DMS53 treated with DMSO at 0.1 percent for 48 hours (cell line): ENCODE data around the gene LIMS1.

Experiments used
- DNase-seq: peaks from one replicate; lab custom pipeline; 2025; ENCODE audit not compliant: unreplicated experiment; lab: John Stamatoyannopoulos, UW

The LIMS1 gene

DNA sequence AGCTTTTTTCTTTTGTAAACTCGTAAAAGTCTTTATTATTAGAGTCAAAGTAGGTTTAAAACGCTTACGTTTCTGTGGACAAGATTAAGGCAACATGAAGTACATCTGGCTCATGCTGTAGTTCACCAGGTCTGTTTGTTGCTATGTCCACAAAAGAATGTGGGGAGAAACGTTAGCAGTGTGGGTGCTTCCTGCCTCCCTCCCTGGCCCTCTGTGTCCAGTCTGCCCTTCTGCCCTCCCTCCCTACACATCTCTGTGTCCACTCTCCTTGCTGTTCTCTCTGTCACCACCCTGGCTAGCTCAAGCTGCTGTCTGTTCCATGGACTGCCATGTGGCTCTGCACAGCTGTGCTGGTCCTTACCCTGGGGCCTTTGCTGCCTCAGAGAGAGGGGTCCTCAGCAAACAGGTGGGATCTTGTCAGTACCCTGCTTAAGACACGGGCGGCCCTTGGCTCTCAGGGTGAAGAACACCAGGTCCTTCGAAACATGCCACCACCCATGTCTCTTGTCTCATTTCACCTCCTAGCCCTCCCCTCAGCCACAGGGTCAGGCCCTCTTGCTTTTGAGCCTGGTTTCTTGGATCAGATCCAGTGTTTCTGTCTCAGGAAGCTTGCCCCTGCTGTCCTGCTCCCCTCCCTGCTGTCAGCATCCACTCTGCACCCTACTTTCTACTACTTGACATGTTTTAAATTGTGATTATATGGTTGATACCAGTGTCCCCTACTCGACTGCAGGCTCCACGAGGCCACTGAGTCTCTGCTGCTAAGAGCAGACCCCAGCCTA lies 79.2 kb downstream of the LIMS1 start:
- DNase-seq, result no peak

DNA sequence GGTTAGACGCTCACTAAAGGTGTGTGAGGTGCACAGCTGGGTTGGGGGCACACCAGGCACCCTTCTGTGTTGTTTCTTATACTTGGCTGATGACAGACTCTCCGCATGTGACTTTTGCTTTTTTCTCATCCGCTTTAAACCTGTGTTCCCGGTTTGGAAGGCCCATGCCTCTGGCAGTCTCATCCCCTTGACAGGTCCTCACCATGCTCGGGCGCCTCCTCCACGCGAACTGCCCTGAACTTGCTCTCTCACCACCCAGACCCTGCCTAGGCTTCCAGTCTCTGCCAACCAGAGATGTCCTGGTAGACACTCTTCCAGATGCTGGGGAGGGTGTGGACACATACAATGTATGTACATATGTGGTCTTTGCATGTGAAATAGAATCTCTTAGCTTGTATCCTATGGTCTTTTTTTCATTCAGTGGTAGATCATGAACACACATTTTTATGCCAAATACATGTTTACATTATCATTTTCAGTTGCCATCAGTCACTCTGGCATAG lies 79.8 kb downstream of the LIMS1 start:
- no peak for DNase-seq

DNA sequence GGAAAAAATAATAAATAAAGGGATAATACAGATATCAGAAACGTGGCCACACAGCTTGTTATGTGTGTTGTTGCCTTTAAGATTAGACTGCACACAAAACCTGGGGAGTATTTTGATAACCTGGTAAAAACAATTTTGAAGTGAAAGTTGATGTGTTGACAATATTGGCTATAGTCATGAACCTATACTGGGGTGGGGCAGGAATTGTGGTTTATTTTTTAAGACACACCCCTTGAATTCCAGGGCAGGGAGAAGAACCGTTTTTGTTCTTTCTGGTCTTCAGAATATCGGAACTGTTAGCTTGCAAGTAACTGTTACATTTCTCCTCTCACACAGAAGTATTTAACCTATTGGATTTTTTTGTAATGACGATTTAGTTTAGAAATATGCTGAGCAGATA lies 80.4 kb downstream of the LIMS1 start:
- DNase-seq, result no peak

DNA sequence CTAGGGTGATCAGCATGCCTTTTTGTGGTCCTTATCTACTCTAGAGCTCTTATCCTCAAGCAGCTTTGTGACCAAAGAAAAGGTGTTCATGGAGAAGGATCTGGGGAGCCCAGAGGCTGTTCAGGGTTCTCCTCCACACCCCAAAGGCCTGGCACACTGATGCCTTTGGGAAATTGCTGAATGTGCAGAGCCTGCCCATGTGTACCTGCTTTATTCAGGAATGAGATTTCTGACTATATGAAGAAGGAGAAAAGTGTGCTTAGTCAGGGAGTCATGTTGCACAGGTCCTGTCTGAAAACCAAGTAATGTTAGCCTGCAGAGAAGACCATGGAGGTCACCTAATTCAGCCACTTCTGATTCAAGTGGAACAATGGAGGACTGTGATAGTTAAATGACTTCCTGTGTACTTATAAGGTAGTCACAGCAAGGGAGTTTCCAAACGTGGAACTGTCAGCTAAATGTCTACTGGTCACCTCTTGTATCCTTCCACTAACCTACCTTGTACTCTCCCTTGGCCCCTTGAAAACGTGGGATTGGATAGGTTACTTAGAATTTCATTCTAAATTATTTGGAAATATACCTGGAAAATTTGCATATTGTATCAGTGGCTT lies 81.3 kb downstream of the LIMS1 start:
- no peak for DNase-seq

DNA sequence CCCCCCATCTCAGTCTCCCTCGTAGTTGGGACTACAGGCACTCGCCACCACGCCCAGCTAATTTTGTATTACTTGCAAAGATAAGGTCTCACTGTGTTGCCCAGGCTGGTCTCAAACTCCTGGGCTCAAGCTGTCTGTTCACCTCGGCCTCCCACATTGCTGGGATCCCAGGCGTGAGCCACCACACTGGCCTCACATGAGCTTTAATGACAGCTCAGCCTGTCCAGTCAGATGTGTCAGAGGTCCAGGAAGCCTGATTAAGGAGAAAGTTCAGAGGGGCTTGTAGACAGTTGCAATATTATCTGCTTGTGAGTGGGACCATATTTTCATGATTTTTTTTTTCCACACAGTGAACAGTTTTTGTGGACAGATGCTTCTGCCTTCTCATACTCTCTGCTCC lies 82.0 kb downstream of the LIMS1 start:
- DNase-seq, result no peak

DNA sequence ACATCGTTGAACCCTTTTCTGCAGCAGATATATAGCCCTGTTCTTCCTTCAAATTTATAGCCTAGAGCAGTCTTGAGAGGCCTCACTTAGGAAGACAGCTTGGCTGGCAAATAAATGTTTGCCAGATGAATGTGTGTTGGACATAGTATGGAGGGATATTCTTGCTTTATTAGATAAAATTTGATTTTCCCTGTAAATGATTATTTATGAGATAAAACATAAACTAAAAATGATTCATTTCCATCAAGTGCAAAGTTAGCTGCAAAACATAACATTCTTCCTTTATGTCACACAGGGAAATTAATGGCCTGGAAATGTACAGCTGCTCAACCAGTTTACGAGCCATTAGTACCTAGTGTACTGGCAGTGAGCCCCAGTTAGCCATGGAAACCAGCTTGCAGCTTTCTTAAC lies 82.5 kb downstream of the LIMS1 start:
- DNase-seq, result no peak

DNA sequence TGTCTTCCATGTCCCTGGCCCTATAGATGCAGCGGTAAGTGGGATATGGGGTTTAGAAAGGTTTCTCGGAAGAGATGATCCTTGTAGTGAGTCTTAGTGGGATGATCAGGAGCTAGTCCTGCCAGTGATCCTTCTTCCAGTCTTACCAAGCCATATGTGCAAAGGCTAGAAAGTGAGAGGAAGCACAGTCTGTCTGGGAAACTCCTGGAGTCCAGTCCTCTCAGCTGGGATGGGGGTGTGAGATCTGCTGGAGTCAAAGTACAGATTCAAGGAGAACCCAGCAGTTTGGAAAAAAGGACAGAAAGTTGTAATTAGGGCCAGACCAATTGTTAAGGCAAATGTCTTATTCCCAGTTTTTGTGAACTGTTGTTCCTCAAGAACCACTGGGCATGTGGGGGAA lies 83.3 kb downstream of the LIMS1 start:
- no peak for DNase-seq

DNA sequence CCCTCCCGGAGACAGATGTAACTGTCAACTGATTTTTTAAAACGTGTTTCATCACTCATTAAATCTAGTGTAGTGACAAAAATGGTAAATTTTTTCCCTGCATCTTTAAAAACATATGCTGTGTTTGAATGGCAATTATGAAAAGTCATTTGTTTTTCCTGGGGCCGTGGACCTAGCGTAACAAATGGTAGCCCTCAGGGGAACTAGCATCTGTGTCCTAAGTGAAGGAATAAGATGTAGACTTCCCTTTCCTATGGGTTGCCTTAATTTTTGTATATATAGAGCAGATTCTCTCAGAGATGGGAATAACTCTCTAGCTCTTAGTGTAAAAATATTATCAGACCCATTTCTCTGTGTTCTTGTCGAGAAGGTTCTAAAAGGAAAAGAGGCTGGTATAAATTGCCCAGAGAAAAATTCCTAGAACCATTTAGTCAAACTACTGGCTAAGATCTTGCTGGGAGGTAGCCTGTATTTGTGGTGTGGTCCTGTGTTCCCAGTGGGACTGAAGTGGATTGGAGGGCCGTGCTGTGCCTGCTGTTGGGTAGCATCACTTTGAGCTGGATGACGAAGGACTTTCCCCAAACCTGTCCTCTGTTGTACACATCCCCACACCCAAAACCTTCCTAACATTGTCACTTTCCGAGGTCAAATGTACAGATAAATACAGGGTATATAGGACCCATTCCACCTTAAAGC lies 85.8 kb downstream of the LIMS1 start:
- DNase-seq, result no peak

DNA sequence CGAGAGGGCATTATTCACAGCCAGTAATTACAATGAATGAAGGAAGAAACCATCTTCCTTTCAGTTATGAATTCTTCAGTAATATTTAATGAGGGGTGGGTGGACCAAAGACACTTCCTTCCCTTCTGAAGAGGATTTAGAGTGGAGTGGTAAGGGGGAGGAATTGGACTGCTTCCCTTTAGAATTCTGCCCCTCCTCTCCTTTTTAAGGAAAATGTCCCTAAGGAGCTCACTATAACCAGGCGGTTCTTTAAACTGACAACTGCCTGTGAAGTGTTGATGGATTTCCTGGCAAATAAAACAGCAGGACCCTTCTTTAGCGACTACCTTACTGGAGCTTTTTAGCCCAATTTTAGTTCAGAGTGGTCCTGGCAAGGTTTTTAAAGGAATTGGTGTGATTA lies 86.4 kb downstream of the LIMS1 start:
- DNase-seq, result no peak

DNA sequence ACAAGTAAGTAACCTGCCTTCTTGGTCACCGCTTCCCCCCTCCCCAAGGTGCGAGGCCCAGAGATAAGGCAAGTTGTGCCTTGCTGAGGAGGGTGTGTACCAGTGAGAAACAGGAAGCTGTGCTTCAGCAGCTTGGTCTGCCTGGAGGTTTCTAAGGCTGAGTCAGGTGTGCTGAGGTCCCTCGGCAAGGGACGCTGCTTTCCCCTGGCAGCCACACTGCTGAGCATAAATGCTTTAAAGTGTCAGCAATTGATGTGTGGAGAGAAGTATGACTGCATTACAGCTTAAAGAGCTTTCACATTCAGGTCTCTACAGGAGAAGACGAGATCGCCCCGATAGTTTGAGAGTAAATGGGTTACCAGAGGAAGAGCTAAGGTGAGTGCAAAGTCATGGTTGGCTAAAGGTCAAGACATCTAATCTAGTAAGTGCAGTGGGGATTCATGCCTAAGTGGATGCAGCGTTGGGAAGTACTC lies 86.9 kb downstream of the LIMS1 start:
- DNase-seq, result peak; percentile 76

DNA sequence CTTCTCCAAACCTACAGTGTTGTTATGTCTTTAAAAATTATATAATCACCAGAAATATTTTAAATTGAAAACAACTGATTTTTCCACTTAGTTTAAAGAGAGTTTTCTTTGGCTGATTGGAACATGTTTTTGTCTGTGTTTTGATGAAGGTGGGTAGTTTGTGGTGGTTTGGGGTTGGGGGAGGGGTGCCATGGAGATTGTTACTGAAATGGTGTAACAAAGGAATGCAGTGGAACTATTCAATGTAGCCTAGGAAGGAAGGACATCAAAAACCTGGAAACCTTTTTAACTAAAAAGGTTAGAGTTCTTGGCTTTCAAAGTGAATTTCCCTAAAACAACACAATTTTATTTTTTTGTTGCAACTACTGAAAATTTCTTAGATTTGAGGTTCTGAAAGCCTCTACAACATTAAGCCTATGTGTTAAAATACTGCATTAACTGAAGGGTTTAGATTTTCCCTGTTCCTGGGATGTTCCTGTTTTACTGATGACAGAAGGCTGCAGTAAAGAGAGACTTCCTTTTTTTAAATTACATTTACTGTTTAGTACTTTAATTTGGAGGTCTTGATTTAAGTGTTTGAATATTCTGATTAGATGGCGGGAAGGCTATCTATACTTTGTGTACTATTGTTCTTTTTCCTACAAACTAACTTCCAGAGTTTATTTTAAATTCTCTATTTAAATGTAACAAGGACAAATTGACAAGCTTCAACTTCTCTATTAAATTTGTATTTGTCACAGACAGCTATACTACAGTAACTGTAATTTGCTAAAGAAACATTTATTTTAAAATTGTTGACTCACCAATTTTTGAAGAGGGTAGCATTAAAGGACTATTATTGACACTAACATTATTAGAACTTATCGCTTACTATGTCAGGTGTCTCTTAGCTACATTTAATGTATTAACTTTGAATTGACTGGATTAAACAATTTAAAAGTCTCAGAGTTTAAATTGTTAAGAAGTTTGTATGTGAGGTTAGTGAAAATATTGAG lies 87.7 kb downstream of the LIMS1 start:
- no peak for DNase-seq

DNA sequence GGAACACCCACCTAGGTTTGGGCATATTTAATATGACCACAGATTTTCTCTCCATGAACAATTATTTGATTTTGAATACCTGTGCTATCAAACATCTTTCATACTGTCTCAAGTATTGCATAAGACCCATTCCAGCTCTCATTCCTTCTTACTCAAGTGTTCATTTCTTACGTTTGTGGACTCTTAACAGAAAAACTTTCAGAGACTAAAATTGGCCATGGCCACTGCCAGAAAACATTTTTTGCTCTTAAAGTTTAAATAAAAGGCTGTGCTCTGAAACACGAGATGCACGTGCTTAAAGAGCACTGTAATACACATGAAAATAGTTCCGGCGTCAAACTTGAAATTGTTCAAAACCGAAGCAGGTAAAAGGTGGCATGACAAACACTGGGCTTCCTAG lies 89.3 kb downstream of the LIMS1 start:
- DNase-seq, result no peak

DNA sequence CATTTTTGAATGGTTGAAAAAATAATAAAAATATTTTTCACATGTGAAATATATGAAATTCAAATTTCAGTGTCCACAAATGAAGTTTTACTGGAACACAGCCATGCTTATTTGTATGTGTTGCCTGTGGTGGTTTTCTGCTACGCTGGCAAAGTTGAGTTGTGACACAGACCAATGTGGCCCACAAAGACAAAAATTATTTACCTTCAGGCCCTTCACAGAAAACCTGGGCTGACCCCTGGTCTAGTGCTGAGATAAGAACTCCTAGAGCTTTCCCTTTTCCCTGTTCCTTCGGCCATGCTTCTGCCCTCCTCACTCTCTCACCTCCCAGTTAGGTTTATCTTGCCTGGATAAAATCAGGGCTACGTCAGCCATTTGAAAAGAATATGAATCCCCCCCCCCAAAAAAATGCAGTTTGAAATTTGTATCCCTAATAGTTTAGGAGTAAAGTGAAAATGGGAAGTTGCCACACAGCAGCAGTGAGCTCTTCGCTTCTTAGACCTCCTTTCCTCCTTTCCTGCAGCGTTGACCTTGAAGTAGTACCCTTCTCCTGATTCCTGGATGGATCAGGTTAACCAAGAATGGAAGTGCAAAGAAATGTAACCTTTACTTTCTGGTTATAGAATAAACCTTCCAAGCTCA lies 91.0 kb downstream of the LIMS1 start:
- DNase-seq, result no peak

DNA sequence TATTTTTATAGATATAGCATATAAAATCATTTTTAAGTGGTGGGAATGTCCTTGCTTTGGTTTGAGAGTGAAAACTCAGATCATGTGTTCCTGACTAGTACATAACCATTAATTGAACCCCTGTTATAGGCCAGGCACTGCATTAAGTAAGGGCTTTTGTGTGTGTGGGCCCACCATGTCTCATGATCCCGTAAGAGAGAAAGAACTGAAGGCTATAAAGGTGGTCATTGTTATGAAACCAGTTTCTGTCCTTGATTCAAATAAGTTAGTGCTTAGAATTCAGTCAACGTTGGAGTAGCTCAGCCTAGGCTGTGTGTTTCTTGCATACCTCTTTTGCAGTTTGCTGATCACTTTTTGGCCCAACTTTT lies 91.5 kb downstream of the LIMS1 start:
- DNase-seq, result no peak

DNA sequence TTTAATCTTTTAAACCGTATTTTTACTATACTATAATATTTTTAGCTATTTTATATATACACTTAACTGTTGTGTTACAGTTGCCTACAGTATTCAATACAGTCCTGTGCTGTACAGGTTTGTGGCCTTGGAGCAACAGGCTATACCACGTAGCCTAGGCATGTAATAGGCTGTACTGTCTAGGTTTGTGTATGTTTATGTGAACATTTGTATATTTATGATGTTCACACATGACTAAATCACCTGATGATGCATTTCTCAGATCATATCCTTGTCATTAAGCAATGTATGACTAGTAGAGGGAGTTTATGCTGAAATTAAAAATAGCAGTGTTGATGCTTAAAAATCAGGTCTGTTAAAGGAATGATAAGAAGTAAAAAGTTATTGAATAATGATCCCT lies 92.7 kb downstream of the LIMS1 start:
- no peak for DNase-seq

DNA sequence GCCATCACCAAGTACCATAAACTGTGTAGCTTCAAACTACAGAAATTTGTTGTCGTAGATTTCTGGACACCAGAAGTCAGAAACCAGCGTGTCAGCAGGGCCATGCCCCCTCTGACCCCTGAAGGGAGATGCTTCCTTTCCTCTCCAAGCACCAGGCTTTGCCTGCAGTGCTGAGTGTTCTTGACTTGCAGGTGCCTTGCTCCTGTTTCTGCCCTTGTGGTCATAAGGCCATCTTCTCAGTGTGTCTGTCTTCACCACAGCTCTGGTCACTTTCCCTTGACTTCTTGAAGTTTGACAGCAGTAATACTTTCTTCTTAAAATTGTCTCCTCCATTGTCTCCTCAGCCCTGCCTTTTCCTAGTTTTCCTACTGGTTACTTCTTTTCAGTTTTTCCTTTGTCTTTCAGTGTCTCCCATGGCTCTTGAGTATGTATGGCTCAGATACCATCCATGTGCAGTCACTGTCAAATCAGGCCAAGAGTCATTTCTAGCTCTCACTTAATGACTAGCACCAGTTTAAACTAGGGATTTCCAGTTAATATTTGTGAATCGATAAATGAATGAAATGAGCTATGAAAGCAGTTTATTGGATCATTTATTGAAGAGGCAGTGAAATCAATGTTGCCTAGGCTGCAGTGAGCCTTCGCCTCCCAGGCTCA lies 93.8 kb downstream of the LIMS1 start:
- DNase-seq, result no peak

DNA sequence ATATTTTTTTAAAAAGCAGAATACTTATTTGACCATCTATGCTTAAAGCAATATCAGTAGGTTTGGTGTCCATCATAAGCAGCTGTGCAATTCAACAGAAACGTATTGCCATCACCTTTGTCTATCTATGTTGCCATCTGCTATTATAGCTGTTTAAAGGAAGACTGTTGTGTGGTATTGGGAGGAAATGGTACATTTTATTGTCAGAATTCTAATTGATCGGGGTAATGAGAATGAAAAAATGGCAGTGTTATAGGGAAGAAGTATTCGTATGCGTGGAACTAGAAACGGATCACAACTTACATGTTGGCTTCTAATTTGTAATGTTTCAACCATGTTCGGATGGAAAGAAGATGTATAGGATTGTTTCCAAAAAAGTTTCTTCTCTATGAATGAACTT lies 94.7 kb downstream of the LIMS1 start:
- DNase-seq, result no peak

DNA sequence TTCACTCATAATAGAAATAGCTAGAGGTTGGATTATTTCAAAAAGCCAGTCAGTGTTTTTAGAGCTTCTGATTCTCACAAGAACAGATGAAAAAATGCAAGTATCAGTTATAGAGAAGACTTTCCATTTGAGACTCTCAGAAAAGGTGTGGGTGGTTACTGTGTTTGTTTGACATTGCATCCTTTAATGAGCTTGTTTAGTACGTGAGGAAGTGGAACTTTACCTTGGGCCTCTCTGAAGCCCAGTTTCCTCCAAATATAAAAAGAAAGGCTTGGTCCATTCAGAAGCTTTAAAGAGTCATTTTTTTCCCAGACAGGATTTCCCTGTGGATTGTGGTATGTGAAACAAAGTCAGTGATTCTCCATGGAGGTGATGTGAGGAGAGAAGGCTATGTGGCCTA lies 95.1 kb downstream of the LIMS1 start:
- no peak for DNase-seq

DNA sequence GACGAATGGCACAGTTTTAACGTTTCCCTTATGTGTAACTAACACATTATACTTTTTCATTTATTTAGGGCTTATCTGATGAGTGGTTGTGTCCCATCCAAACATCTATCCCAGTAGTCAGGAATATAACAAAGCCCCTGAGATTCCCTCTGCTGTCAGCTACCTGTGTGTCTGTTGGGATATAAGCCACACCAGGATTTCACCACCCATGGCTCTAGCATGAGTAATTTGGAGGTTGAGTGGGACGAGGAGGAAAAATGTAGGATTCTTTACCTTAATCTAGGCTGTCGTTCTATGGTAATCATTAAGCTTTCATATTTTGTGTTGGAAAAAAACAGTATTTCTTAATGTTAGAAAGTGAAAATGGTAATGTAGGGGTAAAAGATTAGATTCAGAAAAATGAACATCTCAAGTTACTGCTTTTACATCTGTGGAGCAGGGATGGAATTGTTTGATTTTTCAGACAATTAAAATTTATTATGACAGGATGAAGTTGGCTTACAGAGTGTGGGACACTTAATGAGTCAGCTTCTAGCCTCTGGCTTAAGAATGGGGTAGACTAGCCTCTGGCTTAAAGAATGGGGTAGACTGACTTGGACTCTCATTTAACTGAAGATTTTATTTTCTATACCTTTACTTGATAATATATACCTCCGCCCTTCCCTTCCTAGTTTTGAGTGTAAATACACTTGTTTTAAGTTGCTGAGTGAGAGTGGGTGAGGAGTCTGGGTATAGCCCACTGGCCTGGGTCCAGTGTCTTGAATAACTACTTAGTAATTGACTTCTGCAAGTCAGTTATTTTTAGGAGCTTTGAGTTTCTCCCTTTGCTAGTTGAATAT lies 96.5 kb downstream of the LIMS1 start:
- DNase-seq, result no peak
